ENCODE measurements around the gene HOXA13. TPM values are rescaled to one million over a fixed set of nuclear protein-coding genes. Genes with fewer than 3 reads are reported as not detected.

Gene HOXA13
- total RNA-seq, 2 experiments from 2014 or later = not detected

- Mint-ChIP-seq H3K9me3 (ENCODE audit: low read depth) (no peaks in the 10 kb centered on the region), H3K4me1 (peaks cover 38% of the 10 kb centered on the region), H3K4me3 (no peak overlapping the region), H3K27ac (no peak overlapping the region), H3K27me3 (peaks cover 82% of the 10 kb centered on the region), H3K36me3 (ENCODE audit: low read depth) (no peaks in the 10 kb centered on the region)
- no peak for ATAC-seq
- intact Hi-C loops (cut with DNase I, micrococcal nuclease) = loop anchor here (2.0 to 5.0 kb wide), 2 partner anchors 14 to 33 kb away; partner anchors contain the start of gene HOXA11 (in 2 of the 2)
- CTCF ChIA-PET = interaction anchor here (0.6 to 1.5 kb wide), 5 partner anchors 25 to 1262 kb away, joined by 3 to 5 read pairs (median 4); no protein-coding TSS in a partner anchor
- DNase-seq = no peak
- POLR2A ChIA-PET = no interaction called here
Observed at GRCh38 chr7:27154369-27154768, 45.5 kb downstream of the HOXA13 start.

- DNase-seq (no peak), ATAC-seq (no peak)
- H3K4me1 Mint-ChIP-seq = peaks cover 35% of the 10 kb centered on the region
- no peak overlapping the region for H3K4me3 Mint-ChIP-seq
- no peaks in the 10 kb centered on the region for H3K9me3 Mint-ChIP-seq (ENCODE audit: low read depth)
- CTCF ChIA-PET = interaction anchor here (0.7 to 1.5 kb wide), 4 partner anchors 26 to 1291 kb away, joined by 3 to 5 read pairs (median 4); no protein-coding TSS in a partner anchor
- peaks cover 81% of the 10 kb centered on the region for H3K27me3 Mint-ChIP-seq
- no peak overlapping the region for H3K27ac Mint-ChIP-seq
- no peaks in the 10 kb centered on the region for H3K36me3 Mint-ChIP-seq (ENCODE audit: low read depth)
- intact Hi-C loops (cut with DNase I, micrococcal nuclease) = loop anchor here (5.0 kb wide), 1 partner anchor 34 kb away; the partner anchor contains the start of gene HOXA11 (in 2 of the 2)
- POLR2A ChIA-PET = interaction anchor here (0.5 kb wide), 1 partner anchor 89 kb away, joined by 3 read pairs; no protein-coding TSS in a partner anchor
Observed at GRCh38 chr7:27153526-27153925, 46.4 kb downstream of the HOXA13 start.

GRCh38 chr7:27152816-27153442, 47.0 kb downstream of the HOXA13 start:
- DNase-seq (no peak), ATAC-seq (no peak)
- H3K9me3 Mint-ChIP-seq (ENCODE audit: low read depth) = no peaks in the 10 kb centered on the region
- ChIA-PET CTCF (interaction anchor here (1.1 to 1.2 kb wide), 2 partner anchors 10 to 27 kb away, joined by 4 to 5 read pairs; no protein-coding TSS in a partner anchor), POLR2A (interaction anchor here (0.5 kb wide), 1 partner anchor 89 kb away, joined by 3 read pairs; no protein-coding TSS in a partner anchor)
- intact Hi-C loops (cut with DNase I, micrococcal nuclease) = loop anchor here (5.0 kb wide), 1 partner anchor 34 kb away; the partner anchor contains the start of gene HOXA11 (in 2 of the 2)
- peaks cover 41% of the 10 kb centered on the region for H3K4me1 Mint-ChIP-seq
- H3K27ac Mint-ChIP-seq = no peak overlapping the region
- H3K4me3 Mint-ChIP-seq = no peak overlapping the region
- no peaks in the 10 kb centered on the region for H3K36me3 Mint-ChIP-seq (ENCODE audit: low read depth)
- peaks cover 82% of the 10 kb centered on the region for H3K27me3 Mint-ChIP-seq

GRCh38 chr7:27151931-27152815, 47.7 kb downstream of the HOXA13 start, which contains the start of gene HOXA3:
Gene HOXA3 (minus strand): TSS chr7:27152583. CDS start chr7:27110640, 41,943 bp downstream.
- intact Hi-C loops (cut with DNase I, micrococcal nuclease) = loop anchor here (2.0 to 5.0 kb wide), 3 partner anchors 17 to 55 kb away; partner anchors contain the start of gene HOXA11 (in 2 of the 2)
- ChIA-PET CTCF (interaction anchor here (0.6 to 1.2 kb wide), 3 partner anchors 9 to 18 kb away, joined by 3 to 7 read pairs (median 4); no protein-coding TSS in a partner anchor), POLR2A (no interaction called here)
- H3K9me3 Mint-ChIP-seq (ENCODE audit: low read depth) = no peaks in the 10 kb centered on the region
- ATAC-seq (no peak), DNase-seq (no peak)
- no peak within 1 kb of the TSS for H3K27ac Mint-ChIP-seq
- peaks cover 79% of the 10 kb centered on the region for H3K27me3 Mint-ChIP-seq
- H3K4me3 Mint-ChIP-seq = peak within 1 kb of the TSS; percentile 35
- H3K4me1 Mint-ChIP-seq = peaks cover 41% of the 10 kb centered on the region
- no peaks in the 10 kb centered on the region for H3K36me3 Mint-ChIP-seq (ENCODE audit: low read depth)

- no peak for ATAC-seq
- no peak for DNase-seq
- POLR2A ChIA-PET = no interaction called here
- H3K36me3 Mint-ChIP-seq (ENCODE audit: low read depth) = no peaks in the 10 kb centered on the region
- H3K4me3 Mint-ChIP-seq = peak overlapping the region; percentile 35
- CTCF ChIA-PET = interaction anchor here (0.5 to 3.6 kb wide), 10 partner anchors 8 to 464 kb away, joined by 3 to 16 read pairs (median 5); partner anchors contain the start of gene EVX1
- no peaks in the 10 kb centered on the region for H3K9me3 Mint-ChIP-seq (ENCODE audit: low read depth)
- H3K27ac Mint-ChIP-seq = no peak overlapping the region
- peaks cover 81% of the 10 kb centered on the region for H3K27me3 Mint-ChIP-seq
- intact Hi-C loops (cut with DNase I, micrococcal nuclease) = loop anchor here (2.0 to 5.0 kb wide), 3 partner anchors 17 to 55 kb away; partner anchors contain the start of gene HOXA11 (in 2 of the 2)
- H3K4me1 Mint-ChIP-seq = peaks cover 40% of the 10 kb centered on the region
Observed at GRCh38 chr7:27151341-27151930, 48.5 kb downstream of the HOXA13 start.

- intact Hi-C loops (cut with DNase I, micrococcal nuclease) = loop anchor here (2.0 to 5.0 kb wide), 3 partner anchors 16 to 54 kb away; partner anchors contain the start of gene HOXA11 (in 2 of the 2)
- peak overlapping the region; percentile 35 for H3K4me3 Mint-ChIP-seq
- H3K36me3 Mint-ChIP-seq (ENCODE audit: low read depth) = no peaks in the 10 kb centered on the region
- ChIA-PET CTCF (interaction anchor here (0.5 to 3.6 kb wide), 15 partner anchors 8 to 781 kb away, joined by 3 to 16 read pairs (median 5); partner anchors contain the start of gene EVX1), POLR2A (no interaction called here)
- peaks cover 83% of the 10 kb centered on the region for H3K27me3 Mint-ChIP-seq
- DNase-seq (peak; percentile 82), ATAC-seq (peak; percentile 83)
- H3K4me1 Mint-ChIP-seq = peaks cover 36% of the 10 kb centered on the region
- no peaks in the 10 kb centered on the region for H3K9me3 Mint-ChIP-seq (ENCODE audit: low read depth)
- no peak overlapping the region for H3K27ac Mint-ChIP-seq
Observed at GRCh38 chr7:27150568-27151340, 49.1 kb downstream of the HOXA13 start.

GRCh38 chr7:27149842-27150567, 49.9 kb downstream of the HOXA13 start:
- DNase-seq (no peak), ATAC-seq (peak; percentile 9)
- Mint-ChIP-seq H3K27ac (no peak overlapping the region), H3K4me3 (peak overlapping the region; percentile 12), H3K27me3 (peaks cover 77% of the 10 kb centered on the region), H3K4me1 (peaks cover 29% of the 10 kb centered on the region), H3K9me3 (ENCODE audit: low read depth) (no peaks in the 10 kb centered on the region), H3K36me3 (ENCODE audit: low read depth) (no peaks in the 10 kb centered on the region)
- intact Hi-C loops (cut with DNase I, micrococcal nuclease) = loop anchor here (2.0 to 5.0 kb wide), 4 partner anchors 15 to 53 kb away; partner anchors contain the start of gene HOXA11 (in 2 of the 2)
- ChIA-PET CTCF (interaction anchor here (0.7 to 3.6 kb wide), 16 partner anchors 9 to 780 kb away, joined by 3 to 16 read pairs (median 4); partner anchors contain the start of gene EVX1), POLR2A (interaction anchor here (0.6 kb wide), 1 partner anchor 13 kb away, joined by 8 read pairs; no protein-coding TSS in a partner anchor)

GRCh38 chr7:27148756-27149641, 50.9 kb downstream of the HOXA13 start:
- Mint-ChIP-seq H3K4me1 (peaks cover 20% of the 10 kb centered on the region), H3K27me3 (peaks cover 70% of the 10 kb centered on the region), H3K27ac (no peak overlapping the region), H3K4me3 (no peak overlapping the region), H3K9me3 (ENCODE audit: low read depth) (no peaks in the 10 kb centered on the region), H3K36me3 (ENCODE audit: low read depth) (no peaks in the 10 kb centered on the region)
- POLR2A ChIA-PET = interaction anchor here (0.6 kb wide), 1 partner anchor 14 kb away, joined by 8 read pairs; no protein-coding TSS in a partner anchor
- no peak for ATAC-seq
- CTCF ChIA-PET = interaction anchor here (0.7 to 3.6 kb wide), 17 partner anchors 9 to 779 kb away, joined by 3 to 16 read pairs (median 4); partner anchors contain the start of gene EVX1
- DNase-seq = no peak
- intact Hi-C loops (cut with DNase I, micrococcal nuclease) = loop anchor here in 1 of 2 experiments (2.0 kb wide), 1 partner anchor 18 kb away; no protein-coding TSS in a partner anchor

Data from activated CD4-positive, alpha-beta T cell treated with anti-CD3 and anti-CD28 coated beads for 36 hours (primary cell).